ENCODE measurements around the gene HMCN1. TPM values are rescaled to one million over a fixed set of nuclear protein-coding genes. Genes with fewer than 3 reads are reported as not detected.

Gene HMCN1
- total and polyA plus RNA-seq, 2 experiments from 2014 or later, result 1.6 to 8.7 TPM

- H3K36me3 Mint-ChIP-seq (ENCODE audit: low read depth), result no peaks in the 10 kb centered on the region; the same call in 2 of the 3 replicates
- no peak for DNase-seq (ENCODE audit: low spot score)
- H3K4me1 ChIP-seq (ENCODE audit: insufficient read depth), result peaks cover 12% of the 10 kb centered on the region
- H3K4me2 ChIP-seq, result no peak overlapping the region
- peak overlapping the region; percentile 83; the same call in 1 of the 2 replicates for H3K27ac Mint-ChIP-seq
- H3K36me3 ChIP-seq (ENCODE audit: insufficient read depth), result no peaks in the 10 kb centered on the region
- H2AFZ ChIP-seq, result no peak overlapping the region
- H3F3A ChIP-seq (replicated peaks; ENCODE audit: low read depth), result no peaks in the 10 kb centered on the region
- H3K27me3 ChIP-seq (ENCODE audit: insufficient read depth), result no peaks in the 10 kb centered on the region
- no peak overlapping the region for H3K4me3 Mint-ChIP-seq
- ATAC-seq, result no peak
- no peaks in the 10 kb centered on the region for H4K20me1 ChIP-seq (replicated peaks; ENCODE audit: insufficient read depth)
- peaks cover 3% of the 10 kb centered on the region for H3K27me3 Mint-ChIP-seq (ENCODE audit: insufficient read depth, low read depth, poor library complexity)
- peaks cover 15% of the 10 kb centered on the region for H3K4me1 Mint-ChIP-seq
- no peak for TF ChIP-seq EZH2 (IDR thresholded peaks at IDR 0.05; ENCODE audit: low read depth, unreplicated experiment)
- TF ChIP-seq, protein P1, sequence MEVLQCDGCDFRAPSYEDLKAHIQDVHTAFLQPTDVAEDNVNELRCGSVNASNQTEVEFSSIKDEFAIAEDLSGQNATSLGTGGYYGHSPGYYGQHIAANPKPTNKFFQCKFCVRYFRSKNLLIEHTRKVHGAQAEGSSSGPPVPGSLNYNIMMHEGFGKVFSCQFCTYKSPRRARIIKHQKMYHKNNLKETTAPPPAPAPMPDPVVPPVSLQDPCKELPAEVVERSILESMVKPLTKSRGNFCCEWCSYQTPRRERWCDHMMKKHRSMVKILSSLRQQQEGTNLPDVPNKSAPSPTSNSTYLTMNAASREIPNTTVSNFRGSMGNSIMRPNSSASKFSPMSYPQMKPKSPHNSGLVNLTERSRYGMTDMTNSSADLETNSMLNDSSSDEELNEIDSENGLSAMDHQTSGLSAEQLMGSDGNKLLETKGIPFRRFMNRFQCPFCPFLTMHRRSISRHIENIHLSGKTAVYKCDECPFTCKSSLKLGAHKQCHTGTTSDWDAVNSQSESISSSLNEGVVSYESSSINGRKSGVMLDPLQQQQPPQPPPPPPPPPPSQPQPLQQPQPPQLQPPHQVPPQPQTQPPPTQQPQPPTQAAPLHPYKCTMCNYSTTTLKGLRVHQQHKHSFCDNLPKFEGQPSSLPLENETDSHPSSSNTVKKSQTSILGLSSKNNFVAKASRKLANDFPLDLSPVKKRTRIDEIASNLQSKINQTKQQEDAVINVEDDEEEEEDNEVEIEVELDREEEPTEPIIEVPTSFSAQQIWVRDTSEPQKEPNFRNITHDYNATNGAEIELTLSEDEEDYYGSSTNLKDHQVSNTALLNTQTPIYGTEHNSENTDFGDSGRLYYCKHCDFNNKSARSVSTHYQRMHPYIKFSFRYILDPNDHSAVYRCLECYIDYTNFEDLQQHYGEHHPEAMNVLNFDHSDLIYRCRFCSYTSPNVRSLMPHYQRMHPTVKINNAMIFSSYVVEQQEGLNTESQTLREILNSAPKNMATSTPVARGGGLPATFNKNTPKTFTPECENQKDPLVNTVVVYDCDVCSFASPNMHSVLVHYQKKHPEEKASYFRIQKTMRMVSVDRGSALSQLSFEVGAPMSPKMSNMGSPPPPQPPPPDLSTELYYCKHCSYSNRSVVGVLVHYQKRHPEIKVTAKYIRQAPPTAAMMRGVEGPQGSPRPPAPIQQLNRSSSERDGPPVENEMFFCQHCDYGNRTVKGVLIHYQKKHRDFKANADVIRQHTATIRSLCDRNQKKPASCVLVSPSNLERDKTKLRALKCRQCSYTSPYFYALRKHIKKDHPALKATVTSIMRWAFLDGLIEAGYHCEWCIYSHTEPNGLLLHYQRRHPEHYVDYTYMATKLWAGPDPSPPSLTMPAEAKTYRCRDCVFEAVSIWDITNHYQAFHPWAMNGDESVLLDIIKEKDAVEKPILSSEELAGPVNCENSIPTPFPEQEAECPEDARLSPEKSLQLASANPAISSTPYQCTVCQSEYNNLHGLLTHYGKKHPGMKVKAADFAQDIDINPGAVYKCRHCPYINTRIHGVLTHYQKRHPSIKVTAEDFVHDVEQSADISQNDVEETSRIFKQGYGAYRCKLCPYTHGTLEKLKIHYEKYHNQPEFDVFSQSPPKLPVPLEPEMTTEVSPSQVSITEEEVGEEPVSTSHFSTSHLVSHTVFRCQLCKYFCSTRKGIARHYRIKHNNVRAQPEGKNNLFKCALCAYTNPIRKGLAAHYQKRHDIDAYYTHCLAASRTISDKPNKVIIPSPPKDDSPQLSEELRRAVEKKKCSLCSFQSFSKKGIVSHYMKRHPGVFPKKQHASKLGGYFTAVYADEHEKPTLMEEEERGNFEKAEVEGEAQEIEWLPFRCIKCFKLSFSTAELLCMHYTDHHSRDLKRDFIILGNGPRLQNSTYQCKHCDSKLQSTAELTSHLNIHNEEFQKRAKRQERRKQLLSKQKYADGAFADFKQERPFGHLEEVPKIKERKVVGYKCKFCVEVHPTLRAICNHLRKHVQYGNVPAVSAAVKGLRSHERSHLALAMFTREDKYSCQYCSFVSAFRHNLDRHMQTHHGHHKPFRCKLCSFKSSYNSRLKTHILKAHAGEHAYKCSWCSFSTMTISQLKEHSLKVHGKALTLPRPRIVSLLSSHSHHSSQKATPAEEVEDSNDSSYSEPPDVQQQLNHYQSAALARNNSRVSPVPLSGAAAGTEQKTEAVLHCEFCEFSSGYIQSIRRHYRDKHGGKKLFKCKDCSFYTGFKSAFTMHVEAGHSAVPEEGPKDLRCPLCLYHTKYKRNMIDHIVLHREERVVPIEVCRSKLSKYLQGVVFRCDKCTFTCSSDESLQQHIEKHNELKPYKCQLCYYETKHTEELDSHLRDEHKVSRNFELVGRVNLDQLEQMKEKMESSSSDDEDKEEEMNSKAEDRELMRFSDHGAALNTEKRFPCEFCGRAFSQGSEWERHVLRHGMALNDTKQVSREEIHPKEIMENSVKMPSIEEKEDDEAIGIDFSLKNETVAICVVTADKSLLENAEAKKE (CRISPR knock-in tag; IDR thresholded peaks at IDR 0.05), result no peak
- no peak for TF ChIP-seq STAT1 (IDR thresholded peaks at IDR 0.05; ENCODE audit: unreplicated experiment)
- TF ChIP-seq JUNB (IDR thresholded peaks at IDR 0.05; ENCODE audit: unreplicated experiment), result no peak
- no peak for TF ChIP-seq ZNF331 (CRISPR knock-in tag; IDR thresholded peaks at IDR 0.05; ENCODE audit: low read depth)
- no peak for TF ChIP-seq ETS1 (IDR thresholded peaks at IDR 0.05)
- TF ChIP-seq POLR2AphosphoS5 (IDR thresholded peaks at IDR 0.05; ENCODE audit: low read depth), result no peak
- no peak for TF ChIP-seq CREB1 (CRISPR knock-in tag; IDR thresholded peaks at IDR 0.05; ENCODE audit: low read depth)
- no peak for TF ChIP-seq EZH2phosphoT487 (IDR thresholded peaks at IDR 0.05; ENCODE audit: unreplicated experiment)
- TF ChIP-seq REST (IDR thresholded peaks at IDR 0.05; ENCODE audit: unreplicated experiment), result no peak
- no peak for TF ChIP-seq CTCF (conservative IDR thresholded peaks at IDR 0.05; ENCODE audit: low read depth in 2 of 2)
- TF ChIP-seq NANOG (IDR thresholded peaks at IDR 0.05; ENCODE audit: borderline replicate concordance), result no peak
- H3K9me2 ChIP-seq (ENCODE audit: insufficient read depth), result 0 out of 2 replicates have a peak, but pooled peaks cover 3% of the 10 kb centered on the region
- H3K4me3 ChIP-seq, result no peak overlapping the region
- H3K27ac ChIP-seq (ENCODE audit: low read depth), result no peak overlapping the region
- no peaks in the 10 kb centered on the region for H3K9me3 Mint-ChIP-seq
- no peaks in the 10 kb centered on the region for H3K79me2 ChIP-seq (replicated peaks; ENCODE audit: insufficient read depth)
Measured at GRCh38 chr1:185965870-185966269, 231.7 kb downstream of the HMCN1 start.
